ENCODE data around the gene MALRD1. TPM values are rescaled to one million over a fixed set of nuclear protein-coding genes. Genes with fewer than 3 reads are reported as not detected.

Gene MALRD1
- total RNA-seq, 1 donor from 2014 or later, result 0.28 TPM

DNA sequence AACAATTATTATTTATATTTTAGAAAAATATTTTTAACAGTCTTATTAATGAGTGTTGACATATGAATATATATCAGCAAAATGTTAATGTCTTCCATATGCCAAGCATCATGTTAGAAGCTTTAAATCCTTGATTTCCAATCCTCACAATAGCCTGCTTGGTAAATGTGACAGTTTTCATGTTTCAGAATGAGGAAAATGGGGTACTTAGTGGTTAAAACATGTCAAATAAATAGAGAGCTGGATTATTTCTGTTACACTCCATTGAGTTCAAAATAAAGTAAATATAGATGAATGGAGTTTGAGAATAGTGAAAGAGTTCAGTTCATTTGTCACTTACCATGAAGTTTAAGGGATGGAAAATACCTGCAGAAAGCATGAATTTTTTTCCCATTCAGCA, 377.4 kb downstream of the MALRD1 start:
- no peaks in the 10 kb centered on the region for H3K27me3 Mint-ChIP-seq (ENCODE audit: unreplicated experiment)
- no peaks in the 10 kb centered on the region for H3K4me1 Mint-ChIP-seq (ENCODE audit: unreplicated experiment)
- TF ChIP-seq, protein P1, sequence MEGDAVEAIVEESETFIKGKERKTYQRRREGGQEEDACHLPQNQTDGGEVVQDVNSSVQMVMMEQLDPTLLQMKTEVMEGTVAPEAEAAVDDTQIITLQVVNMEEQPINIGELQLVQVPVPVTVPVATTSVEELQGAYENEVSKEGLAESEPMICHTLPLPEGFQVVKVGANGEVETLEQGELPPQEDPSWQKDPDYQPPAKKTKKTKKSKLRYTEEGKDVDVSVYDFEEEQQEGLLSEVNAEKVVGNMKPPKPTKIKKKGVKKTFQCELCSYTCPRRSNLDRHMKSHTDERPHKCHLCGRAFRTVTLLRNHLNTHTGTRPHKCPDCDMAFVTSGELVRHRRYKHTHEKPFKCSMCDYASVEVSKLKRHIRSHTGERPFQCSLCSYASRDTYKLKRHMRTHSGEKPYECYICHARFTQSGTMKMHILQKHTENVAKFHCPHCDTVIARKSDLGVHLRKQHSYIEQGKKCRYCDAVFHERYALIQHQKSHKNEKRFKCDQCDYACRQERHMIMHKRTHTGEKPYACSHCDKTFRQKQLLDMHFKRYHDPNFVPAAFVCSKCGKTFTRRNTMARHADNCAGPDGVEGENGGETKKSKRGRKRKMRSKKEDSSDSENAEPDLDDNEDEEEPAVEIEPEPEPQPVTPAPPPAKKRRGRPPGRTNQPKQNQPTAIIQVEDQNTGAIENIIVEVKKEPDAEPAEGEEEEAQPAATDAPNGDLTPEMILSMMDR (IDR thresholded peaks at IDR 0.05; ENCODE audit: unreplicated experiment), result no peak
- no peak for DNase-seq (ENCODE audit: low spot score)
- no peak overlapping the region for H3K4me3 Mint-ChIP-seq (ENCODE audit: unreplicated experiment)
- no peaks in the 10 kb centered on the region for H3K36me3 Mint-ChIP-seq (ENCODE audit: low read depth, unreplicated experiment)
- H3K27ac Mint-ChIP-seq (ENCODE audit: unreplicated experiment), result no peak overlapping the region
- H3K9me3 Mint-ChIP-seq (ENCODE audit: unreplicated experiment), result no peaks in the 10 kb centered on the region

DNA sequence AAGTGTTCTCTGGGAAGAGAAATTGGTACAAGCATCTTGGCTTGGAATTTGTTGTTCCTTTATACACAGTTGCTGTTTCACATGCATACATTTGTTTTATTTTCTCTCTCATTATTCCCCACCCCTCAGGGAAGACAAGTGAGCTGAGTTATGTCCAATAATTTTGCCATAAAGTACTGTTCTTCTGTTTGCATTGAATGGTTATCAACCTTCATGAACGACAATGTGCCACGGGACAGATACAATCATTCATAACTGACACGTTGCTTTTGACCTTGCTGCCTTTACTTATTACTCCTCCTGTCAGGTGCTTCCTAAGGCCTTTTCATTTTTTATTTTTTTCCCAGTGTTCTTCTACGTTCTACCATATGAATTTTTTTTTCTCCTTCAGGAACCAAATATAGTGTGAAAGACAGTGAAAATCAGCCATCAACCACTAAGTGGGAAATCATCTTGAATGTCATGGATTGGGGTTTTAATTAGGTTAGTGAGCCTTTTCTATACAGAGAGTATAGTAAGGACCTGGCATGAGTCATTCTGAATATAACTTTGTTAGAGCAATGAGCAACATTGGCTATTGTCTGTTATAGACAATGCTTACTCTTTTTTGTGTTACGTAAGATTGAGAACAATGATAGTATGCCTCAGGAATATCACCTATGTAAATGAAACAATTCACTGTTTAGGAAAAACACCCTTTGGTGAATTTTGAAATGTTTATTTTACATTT, 383.2 kb downstream of the MALRD1 start:
- Mint-ChIP-seq H3K4me3 (ENCODE audit: unreplicated experiment) (no peak overlapping the region), H3K27me3 (ENCODE audit: unreplicated experiment) (no peaks in the 10 kb centered on the region), H3K27ac (ENCODE audit: unreplicated experiment) (no peak overlapping the region), H3K9me3 (ENCODE audit: unreplicated experiment) (no peaks in the 10 kb centered on the region), H3K4me1 (ENCODE audit: unreplicated experiment) (no peaks in the 10 kb centered on the region), H3K36me3 (ENCODE audit: low read depth, unreplicated experiment) (no peaks in the 10 kb centered on the region)
- TF ChIP-seq, protein P1 (IDR thresholded peaks at IDR 0.05; ENCODE audit: unreplicated experiment), result no peak
- no peak for DNase-seq (ENCODE audit: low spot score)

- Mint-ChIP-seq H3K9me3 (ENCODE audit: unreplicated experiment) (no peaks in the 10 kb centered on the region), H3K27ac (ENCODE audit: unreplicated experiment) (no peak overlapping the region), H3K27me3 (ENCODE audit: unreplicated experiment) (no peaks in the 10 kb centered on the region), H3K4me3 (ENCODE audit: unreplicated experiment) (no peak overlapping the region), H3K4me1 (ENCODE audit: unreplicated experiment) (no peaks in the 10 kb centered on the region), H3K36me3 (ENCODE audit: low read depth, unreplicated experiment) (no peaks in the 10 kb centered on the region)
- TF ChIP-seq, protein P1 (IDR thresholded peaks at IDR 0.05; ENCODE audit: unreplicated experiment), result no peak
- DNase-seq (ENCODE audit: low spot score), result no peak
These were observed 401.3 kb downstream of the MALRD1 start for GRCh38 chr10:19449860-19450259.

GRCh38 chr10:19451356-19451755, 402.8 kb downstream of the MALRD1 start:
- TF ChIP-seq, protein P1 (IDR thresholded peaks at IDR 0.05; ENCODE audit: unreplicated experiment), result no peak
- H3K27me3 Mint-ChIP-seq (ENCODE audit: unreplicated experiment), result no peaks in the 10 kb centered on the region
- H3K36me3 Mint-ChIP-seq (ENCODE audit: low read depth, unreplicated experiment), result no peaks in the 10 kb centered on the region
- no peaks in the 10 kb centered on the region for H3K9me3 Mint-ChIP-seq (ENCODE audit: unreplicated experiment)
- H3K4me3 Mint-ChIP-seq (ENCODE audit: unreplicated experiment), result no peak overlapping the region
- H3K27ac Mint-ChIP-seq (ENCODE audit: unreplicated experiment), result no peak overlapping the region
- H3K4me1 Mint-ChIP-seq (ENCODE audit: unreplicated experiment), result no peaks in the 10 kb centered on the region
- no peak for DNase-seq (ENCODE audit: low spot score)

DNA sequence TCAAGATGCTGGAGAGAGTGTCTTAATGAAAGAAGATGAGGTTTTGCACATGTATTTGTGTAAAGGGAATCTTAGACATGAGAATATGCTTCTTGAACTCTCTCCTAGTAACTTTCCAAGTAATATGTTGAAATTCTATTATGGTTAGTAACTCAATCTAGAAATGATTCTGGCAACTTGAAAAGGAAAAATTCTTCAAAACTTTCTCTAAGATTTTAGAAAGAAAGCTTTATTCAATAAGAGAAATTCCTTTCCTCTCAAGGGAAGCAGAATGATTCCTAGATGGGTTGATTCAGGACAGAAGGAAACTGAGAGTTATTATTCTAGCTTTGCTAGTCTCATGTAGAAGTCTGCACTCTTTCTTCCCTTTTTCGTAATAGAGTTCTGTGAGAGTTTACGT, 403.3 kb downstream of the MALRD1 start:
- Mint-ChIP-seq H3K4me3 (ENCODE audit: unreplicated experiment) (no peak overlapping the region), H3K27me3 (ENCODE audit: unreplicated experiment) (no peaks in the 10 kb centered on the region), H3K9me3 (ENCODE audit: unreplicated experiment) (no peaks in the 10 kb centered on the region), H3K36me3 (ENCODE audit: low read depth, unreplicated experiment) (no peaks in the 10 kb centered on the region), H3K27ac (ENCODE audit: unreplicated experiment) (no peak overlapping the region), H3K4me1 (ENCODE audit: unreplicated experiment) (no peaks in the 10 kb centered on the region)
- DNase-seq (ENCODE audit: low spot score), result no peak
- TF ChIP-seq, protein P1 (IDR thresholded peaks at IDR 0.05; ENCODE audit: unreplicated experiment), result no peak
